Right lobe of liver (tissue), 4 donors: ENCODE measurements around the gene SLC5A6.

Experiments
- CTCF ChIP-seq, 4 donors: fragments of 200-600 bp in 3 of 4; fragments of 450-650 bp in 1 of 4; IDR thresholded peaks; one replicate each; pipeline versions ENCODE4 v1.5.1 to v1.8.0; 2016 to 2022; ENCODE audit warnings: antibody characterized with exemption in 4 of 4, mild to moderate bottlenecking in 2 of 4
- POLR2A ChIP-seq: fragments of 450-650 bp; IDR thresholded peaks from one replicate; pipeline ENCODE4 v1.6.1; 2017; ENCODE audit warnings: antibody characterized with exemption, mild to moderate bottlenecking
- donor health status: DM: no; HTN: no; CAD: no.
- donor health status: DM: no; HTN: no; CAD: no.
- donor health status: DM: no; HTN: yes; CAD: no.

- TF ChIP-seq CTCF (IDR thresholded peaks at IDR 0.05) (no peak), POLR2A (no peak)
These were observed 6.9 kb downstream of the SLC5A6 start for GRCh38 chr2:27205206-27205605.
